Stimulated activated CD8-positive, alpha-beta memory T cell treated with anti-CD3 and anti-CD28 coated beads, Interleukin-15, amount 100 ng/mL, for 48 hours (primary cell): ENCODE measurements around the gene ZNF555.

Source experiments
- DNase-seq, 2 donors: peaks; one replicate each; pipeline ENCODE4 v3.0.0-alpha.2; 2020; ENCODE audit warnings: low read depth in 2 of 2

The ZNF555 gene

DNA sequence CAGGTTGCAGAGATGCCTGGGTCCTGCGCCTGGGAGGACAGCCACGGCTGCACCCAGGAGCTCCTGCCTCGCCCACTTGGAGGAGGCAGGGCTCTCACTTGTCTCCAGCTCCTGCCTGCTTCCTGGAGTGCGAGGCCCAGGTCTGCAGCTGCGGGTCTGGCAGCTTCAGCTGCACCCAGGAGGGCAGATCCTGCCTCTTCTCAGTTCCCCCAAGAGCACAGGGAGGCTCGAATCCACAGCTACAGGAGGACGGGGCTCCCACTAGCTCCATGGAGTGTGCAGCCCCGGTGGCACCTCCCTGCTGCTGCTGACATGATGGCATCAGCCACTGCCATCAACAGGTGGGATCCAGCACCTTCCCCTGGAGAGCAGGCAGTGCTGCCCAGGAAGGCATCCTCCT lies 17.1 kb upstream of the ZNF555 start:
- DNase-seq, result no peak

DNA sequence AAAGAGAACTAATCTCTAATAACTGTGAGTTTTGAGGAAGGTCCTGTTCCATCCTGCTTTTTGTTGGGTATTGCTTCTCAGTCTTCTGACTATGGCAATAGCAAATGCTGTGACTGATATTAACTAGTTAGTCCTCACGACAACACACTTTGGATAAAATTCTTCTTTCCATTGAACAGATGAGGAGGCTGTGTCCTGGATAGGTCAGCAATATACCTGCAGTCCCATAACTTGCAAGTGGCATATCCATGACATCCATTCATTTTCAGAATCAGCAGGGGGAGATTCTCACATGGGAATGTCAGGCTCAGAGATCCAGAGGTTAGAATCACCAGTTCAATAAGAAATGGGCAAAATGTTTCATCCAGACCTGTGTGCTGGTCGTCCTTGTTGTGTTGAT lies 14.3 kb upstream of the ZNF555 start:
- DNase-seq, result no peak

DNA sequence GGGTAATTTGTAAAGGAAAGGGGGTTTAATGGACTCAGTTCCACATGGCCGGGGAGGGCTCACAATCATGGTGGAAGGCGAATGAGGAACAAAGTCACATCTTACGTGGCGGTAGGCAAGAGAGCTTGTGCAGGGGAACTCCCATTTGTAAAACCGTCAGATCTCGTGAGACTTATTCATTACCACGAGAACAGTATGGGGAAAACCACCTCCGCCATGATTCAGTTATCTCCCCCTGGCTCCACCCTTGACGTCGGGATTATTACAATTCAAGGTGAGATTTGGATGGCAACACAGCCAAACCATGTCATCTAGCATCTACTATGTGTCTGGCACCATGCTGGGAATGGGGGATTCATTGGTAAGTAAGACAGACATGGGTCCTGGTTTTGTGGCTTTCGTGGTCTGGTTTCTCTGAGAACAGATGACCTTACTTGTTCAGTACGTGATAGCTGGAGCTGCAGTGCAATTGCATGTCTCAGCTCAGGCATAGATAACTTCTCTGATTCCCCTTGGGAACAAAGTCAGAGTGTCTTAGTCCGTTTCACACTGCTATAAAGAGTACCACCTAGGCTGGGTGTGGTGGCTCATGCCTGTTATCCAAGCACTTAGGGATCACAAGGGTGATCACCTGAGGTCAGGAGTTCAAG lies 13.3 kb upstream of the ZNF555 start:
- DNase-seq, result no peak

DNA sequence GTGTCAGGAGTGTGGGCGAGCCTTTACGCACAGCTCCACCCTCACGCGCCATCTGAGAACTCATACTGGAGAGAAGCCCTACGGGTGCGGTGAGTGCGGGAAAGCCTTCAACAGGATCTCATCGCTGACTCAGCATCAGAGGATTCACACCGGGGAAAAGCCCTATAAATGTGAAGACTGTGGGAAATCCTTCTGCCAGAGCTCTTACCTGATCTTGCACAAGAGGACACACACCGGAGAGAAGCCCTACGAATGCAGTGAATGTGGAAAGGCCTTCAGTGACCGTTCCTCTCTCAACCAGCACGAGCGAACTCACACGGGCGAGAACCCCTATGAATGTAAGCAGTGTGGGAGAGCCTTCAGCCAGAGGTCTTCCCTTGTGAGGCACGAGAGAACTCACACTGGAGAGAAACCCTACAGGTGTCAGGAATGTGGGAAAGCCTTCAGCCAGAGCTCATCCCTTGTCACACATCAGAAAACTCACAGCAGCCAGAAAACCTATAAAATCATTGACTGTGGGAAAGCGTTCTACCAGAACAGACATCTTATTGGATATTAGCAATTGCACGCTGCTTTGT lies 6.9 kb upstream of the ZNF555 start:
- DNase-seq, result no peak

DNA sequence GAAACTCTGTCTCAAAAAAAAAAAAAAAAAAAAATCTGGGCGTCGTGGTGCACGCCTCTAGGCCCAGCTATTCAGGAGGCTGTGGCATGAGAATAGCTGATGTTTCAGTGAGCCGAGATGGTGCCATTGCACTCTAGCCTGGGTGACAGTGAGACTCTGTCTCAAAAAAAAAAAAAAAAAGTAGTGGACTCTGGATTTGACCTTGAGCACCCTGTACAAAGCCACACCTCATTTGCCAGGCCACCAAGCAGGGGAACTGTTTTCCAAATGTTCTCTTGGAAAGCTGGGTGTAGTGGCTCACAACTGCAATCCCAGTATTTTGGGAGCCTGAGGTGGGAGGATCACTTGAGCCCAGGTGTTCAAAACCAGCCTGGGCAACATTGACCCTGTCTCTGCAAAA lies 3.8 kb upstream of the ZNF555 start:
- no peak for DNase-seq

DNA sequence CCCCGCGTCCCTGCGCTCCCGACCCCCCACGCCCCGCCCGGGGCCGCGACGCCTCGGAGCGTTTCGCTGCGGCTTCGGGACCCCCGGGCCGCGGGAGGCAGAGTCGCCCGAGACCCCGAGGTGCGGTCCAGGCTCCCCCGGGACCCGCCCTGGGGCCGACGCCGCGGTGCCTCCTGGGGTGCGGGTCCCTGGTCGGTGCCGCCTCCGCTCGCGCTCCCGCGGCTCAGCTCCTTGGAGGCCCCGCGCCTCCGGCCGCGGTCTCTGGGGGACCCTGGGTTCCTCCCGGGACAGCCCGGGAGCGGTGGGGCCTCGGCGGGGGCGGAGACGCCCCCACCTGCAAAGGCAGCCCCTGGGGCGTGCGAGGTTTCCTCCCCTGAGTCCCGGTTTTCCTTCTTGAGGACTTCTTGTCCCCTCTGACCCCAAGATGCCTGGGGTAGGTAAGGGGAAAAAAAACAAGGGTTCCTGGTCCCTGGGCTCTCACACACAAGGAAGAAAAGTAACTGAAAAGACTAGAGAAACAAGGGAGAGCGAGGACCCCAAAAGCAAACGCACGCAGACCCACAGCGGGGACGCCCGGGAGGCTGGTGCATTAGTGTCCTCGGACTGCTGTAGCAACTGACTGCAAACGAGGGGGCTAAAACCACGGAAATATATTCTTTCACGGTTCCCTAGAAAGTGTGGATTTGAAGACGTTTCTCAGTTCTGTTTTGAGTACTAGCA lies 740 bp downstream of the ZNF555 start:
- no peak for DNase-seq

DNA sequence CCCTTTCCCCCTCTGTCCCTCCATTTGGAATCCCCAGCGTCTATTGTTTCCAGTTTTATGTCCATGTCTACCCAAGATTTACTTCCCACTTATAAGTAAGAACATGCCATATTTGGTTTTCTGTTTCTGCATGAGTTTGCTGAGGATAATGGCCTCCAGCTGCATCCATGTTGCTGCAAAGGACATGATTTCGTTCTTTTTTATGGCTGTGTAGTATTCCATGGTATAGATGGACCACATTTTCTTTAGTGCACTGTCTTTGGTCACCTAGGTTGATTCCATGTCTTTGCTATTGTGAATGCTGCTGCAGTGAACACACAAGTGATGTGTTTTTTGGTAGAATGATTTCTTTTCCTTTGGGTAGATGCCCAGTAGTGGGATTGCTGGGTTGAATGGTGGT lies 3.8 kb downstream of the ZNF555 start:
- no peak for DNase-seq

DNA sequence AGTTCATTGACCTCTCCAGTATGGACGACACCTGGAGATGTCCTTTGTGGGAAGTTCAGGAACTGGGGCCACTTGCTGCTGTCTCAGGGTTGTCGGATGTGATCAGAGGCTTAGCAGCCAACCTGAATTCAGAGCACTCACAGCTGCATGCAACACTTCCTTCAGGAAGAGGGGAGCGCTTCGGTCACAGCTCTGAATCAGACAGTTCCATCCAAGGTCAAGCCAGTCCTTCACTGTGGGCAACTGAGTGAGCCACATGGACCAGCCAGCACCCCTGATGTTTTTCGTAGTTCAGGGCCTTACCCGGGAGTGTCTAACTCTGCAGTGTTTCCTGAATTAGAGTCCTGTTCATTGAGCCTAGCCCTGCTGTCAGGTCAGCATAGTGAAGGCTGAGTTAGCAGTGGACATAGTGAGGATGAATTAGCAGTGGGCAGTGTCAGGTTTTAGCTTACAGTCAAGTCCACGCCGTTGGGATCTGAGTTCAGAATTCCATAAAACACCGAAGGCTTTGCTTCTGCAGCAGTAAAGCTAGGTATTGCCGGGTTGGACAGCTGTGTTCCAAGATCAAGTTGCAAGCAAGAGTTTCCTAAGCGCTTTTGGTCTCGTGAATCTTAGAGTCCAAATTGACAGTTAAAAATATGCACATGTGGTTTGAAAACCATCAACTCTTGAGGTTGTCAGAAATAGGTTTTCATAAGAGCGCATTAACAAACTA lies 5.1 kb downstream of the ZNF555 start:
- DNase-seq, result no peak

DNA sequence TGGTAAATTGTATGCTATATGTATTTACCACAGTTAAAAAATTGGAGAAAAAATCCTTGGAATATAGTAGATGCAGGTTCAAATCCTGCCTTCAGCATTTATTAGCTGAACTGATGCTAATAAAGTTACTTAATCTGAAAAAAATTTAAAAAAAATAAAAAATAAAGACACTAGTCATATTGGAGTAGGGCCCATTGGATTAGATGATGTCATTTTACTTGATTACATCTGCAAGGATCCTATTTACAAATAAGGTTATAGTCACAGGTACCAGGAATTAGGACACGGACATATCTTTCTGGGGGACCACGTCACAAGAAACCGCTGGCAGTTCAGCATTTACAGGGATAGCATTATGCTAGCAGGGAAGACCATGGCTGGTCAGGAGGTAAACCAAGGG lies 6.2 kb downstream of the ZNF555 start:
- DNase-seq, result no peak

DNA sequence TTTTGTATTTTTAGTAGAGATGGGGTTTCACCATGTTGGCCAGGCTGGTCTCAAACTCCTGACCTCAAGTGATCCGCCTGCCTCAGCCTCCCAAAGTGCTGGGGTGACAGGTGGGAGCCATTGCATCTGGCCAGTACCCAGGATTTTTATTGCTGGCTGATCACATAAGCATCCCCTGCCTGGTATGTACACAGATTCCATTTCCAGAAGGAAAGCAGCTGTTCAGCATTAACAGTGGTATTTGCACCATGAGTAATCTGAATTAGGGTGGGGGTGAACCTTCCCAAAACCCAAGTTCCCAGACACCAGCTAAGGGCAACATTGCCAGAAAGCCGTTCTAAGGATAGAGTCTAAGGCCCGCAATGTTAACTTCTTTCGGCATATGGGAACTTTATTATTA lies 7.3 kb downstream of the ZNF555 start:
- no peak for DNase-seq

DNA sequence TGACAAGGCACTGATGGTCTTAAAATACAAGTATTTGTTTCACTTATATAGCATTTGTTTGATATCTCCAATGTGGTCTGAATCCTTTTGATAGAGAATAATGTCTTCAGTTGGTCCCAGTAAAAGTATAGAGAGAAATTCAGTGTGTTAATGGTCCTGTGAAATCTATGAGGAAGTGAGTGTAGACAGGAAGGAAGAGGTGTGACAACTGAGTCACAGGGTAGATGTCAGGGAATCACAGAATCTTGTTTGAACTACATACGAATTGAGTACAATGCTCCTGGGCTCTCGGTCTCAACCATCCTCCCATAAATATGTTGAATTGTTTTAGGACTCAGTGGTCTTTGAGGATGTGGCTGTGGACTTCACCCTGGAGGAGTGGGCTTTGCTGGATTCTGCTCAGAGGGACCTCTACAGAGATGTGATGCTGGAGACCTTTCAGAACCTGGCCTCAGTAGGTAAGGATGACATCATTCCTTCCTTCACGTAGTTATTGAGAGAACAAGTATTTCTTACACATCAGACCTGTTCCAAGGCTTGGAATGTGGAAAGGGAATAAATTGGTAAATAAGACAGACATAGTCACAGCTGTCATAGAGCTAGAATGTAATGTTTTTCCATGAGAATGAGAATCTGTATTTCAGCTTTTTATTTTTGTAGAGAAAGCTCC lies 9.1 kb downstream of the ZNF555 start:
- DNase-seq, result no peak

DNA sequence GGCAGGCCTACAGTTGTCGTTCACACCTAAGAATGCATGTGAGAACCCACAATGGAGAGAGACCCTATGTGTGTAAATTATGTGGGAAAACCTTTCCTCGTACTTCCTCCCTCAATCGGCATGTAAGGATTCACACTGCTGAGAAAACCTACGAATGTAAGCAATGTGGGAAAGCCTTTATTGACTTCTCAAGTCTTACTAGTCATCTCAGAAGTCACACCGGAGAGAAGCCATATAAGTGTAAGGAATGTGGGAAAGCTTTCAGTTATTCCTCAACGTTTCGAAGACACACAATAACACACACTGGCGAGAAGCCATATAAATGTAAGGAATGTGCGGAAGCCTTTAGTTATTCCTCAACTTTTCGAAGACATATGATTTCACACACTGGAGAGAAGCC lies 11.3 kb downstream of the ZNF555 start:
- DNase-seq, result no peak

DNA sequence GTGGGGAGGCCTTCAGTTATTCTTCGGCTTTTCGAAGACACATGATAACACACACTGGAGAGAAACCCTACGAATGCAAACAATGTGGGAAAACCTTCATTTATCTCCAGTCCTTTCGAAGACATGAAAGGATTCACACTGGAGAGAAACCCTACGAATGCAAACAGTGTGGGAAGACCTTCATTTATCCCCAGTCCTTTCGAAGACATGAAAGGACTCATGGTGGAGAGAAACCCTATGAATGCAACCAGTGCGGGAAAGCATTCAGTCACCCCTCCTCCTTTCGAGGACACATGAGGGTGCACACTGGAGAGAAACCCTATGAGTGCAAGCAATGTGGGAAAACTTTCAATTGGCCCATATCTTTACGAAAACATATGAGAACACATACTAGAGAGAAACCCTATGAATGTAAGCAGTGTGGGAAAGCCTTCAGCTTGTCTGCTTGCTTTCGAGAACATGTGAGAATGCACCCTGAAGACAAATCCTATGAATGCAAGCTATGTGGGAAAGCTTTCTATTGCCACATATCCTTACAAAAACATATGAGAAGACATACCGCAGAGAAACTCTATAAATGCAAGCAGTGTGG lies 11.8 kb downstream of the ZNF555 start:
- no peak for DNase-seq

DNA sequence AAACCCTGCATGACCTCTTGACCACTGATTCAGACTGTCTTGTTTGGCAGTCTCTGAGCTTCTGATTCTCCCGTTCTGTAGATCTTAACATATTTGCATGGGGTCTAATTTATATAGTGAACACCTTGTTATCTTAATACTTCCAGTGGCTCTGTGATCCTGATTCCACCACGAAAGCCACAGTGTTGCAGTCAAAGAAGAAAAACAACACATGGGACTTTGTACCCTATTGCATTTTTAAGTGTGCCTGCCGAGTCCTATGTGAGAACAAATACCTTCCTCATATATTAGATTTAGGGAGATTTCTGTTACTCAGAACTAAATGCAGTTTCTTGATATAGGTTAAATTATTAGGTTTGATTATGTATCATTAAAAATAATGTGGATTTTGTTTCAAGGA lies 13.6 kb downstream of the ZNF555 start:
- no peak for DNase-seq

DNA sequence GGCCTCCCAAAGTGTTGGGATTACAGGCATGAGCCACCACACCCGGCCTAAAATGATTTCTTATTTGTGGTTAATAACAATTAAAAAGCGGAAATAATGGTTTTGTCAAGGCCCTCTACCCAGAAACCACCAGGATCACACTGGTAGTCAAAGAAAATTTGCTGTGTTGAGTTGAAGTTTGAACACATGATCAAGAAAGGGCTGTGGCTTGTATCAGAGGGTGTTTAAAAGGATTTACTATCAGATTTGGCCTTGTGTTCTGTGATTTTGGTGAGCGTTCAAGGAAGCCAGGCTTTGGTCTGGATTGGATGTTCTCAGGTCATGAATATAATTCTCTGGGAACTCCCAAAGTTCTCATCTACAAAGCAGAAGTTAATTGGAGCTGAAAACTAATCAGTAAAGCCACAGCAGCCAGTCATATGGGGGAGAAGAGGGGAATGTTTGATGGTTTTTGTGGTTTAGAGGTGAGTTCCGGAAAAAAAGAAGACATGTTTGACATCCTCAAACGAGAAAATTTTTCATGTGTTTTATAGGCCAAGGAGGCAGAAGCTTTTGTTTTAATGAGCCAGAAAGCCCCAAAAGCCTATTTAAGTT lies 15.3 kb downstream of the ZNF555 start:
- DNase-seq, result no peak

DNA sequence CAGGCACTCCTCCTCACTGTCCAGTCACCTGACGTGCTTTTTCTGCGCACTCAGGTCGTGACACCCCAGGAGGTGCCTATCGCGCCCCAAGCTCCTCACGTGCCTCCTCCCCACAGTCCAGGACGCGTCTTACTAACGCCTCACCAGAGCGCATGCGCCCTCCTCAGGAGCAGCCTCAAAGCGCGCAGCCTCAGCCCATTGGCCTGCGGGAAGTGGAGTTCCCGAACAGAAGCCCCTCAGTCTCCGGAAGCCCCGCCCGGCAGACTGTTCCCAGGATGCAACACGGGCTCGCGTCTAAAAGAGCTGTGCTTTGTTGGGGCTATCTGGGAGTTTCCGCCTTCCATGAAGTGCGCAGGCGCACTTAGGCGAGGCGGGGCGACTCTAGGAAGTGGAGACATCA lies 17.6 kb downstream of the ZNF555 start:
- DNase-seq, result no peak

DNA sequence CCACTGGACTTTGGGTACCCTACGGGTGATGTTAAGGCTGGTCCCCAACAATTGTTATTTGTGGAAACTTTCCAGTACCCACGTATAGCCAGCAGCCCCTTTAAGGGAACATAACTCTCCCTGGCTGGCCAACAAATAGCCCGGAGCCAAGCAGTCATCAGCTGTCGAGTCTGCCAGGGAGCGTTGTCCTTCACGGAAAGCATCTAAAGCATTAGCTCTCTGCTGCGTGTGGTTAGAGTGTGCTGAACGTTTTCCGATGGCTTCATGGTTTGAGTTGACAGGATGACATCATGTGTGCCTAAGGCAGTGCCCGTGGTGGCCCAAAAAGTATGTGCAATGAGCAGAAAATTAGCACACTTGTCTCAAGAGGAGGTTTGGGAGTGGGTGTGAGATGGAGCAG lies 22.5 kb downstream of the ZNF555 start:
- no peak for DNase-seq

DNA sequence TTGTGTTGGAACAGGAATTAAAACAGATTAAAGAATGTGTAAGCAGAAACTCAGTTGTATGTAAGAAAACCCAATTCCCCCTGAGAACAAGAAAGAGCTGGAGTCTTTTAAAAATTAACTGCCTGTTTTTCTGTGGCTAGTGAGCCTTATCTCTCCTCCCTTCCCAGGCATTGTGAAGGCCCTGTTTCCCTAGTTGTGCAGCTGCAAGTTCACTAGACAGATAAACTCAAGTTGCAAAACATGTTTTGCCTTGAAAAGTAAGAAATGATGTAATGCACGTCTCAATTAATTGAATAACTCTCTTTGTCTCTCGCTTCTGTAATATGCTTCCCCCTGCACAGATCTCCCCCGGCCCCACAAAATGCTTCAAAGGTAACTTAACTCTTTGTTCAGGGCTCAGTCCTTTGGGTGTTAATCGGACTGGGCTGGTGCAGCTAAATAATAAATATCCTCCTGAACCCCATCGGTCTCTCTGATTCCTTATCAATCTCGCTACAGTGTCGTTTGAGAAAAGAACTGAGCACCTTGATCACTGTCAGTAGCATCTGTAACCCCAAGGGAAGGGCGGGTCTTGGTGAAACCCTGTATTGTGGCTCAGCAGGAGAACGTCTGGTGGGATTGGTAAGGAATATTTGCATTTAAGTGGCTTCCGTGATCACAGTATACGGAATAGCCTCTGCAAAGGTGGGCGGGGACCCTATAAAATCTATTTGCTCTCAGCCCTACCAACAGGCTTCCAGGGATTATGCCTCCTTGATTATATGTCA lies 24.2 kb downstream of the ZNF555 start:
- no peak for DNase-seq

DNA sequence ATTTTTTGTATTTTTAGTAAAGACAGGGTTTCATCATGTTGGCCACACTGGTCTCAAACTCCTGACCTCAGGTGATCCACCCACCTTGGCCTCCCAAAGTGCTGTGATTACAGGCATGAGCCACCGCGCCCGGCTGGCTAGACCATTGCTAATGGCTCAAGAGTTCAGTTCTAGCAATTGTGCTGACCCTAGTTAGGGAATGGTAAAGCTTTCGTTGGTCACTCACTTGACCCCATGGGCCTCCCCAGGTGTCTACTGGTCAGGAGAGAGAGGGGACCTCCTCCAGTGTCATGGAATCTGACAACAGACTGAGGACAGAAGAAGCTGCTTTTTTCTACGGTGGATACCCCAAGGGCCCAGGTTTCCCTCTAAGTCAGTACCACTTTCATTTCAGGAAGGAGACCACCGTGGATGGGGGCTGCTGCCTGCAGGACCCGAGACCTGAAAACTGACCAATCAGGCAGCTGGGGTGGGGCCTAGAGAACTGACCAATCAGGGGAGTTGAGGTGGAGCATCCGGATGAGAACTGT lies 25.3 kb downstream of the ZNF555 start:
- no peak for DNase-seq
